GM19397 (cell line): ENCODE measurements around the gene PYY.
"Not testable (repeated sequence)": the region's sequence is repeated elsewhere in the genome, so short reads cannot be mapped to it uniquely, and the experiment has no call there.

Experiments
- ATAC-seq: cut with Tn5 transposase; IDR thresholded peaks from one replicate; pipeline ENCODE4 v1.9.1; 2021; ENCODE audit warnings: mild to moderate bottlenecking, moderate library complexity; ENCODE audit not compliant: unreplicated experiment

PYY gene

DNA sequence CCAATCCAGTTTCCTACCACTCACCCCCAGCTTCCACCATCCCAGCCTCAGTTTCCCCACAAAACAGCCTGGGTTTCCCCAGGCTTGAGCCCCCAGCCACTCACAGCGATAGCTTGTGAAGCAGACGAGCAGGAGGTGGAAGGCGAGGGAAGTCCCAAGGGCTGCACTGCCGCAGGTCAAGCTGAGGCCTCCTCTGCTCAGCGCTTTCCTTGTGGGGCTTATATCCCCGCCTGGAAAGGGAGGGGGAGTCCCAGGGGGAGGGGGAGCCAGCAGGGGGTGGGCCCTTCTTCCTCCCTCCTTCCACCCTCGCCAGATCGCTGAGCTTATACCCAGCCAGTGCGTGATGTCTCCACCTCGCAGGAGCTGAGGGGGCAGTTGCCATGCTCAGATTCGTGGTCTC is at the start of gene PYY:
Gene PYY, minus strand, starts transcription at position 195 of the 400 bp plus-strand sequence. CDS start 457 bp downstream, outside the sequence.
- ATAC-seq, result no peak

DNA sequence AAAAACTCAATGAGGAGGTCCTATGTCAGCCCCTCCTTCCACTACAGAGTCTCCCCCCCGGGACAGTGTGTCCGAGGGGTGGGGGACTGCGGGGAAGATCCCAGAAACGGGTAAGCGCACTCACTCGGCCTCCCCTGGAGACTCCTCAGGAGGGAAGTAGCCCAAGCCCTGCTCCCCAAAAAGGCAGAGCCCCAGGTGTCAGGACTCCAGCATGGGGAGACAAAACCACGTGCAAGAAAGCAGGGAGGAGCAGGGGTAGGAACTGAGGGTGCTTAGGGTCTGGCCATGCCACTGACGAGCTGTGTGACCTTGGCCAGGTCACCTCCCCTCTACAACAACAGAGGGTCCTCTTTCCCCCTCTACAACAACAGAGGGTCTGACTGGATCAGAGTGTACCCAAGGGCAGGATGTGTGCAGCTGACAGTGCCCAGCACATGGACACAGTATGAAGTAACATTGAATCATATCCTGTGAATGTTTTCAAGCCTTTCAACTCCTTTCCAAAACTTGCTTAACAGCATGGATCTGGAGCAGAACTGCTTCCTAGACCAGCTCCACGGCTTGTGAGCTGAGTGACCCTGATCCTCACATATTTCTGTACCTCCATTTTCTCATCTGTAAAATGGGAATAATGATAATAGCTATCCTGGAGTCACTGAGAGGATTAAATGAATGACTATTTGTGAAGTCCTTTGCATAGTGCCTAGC is 48.6 kb upstream of the PYY start:
- ATAC-seq, result no peak

DNA sequence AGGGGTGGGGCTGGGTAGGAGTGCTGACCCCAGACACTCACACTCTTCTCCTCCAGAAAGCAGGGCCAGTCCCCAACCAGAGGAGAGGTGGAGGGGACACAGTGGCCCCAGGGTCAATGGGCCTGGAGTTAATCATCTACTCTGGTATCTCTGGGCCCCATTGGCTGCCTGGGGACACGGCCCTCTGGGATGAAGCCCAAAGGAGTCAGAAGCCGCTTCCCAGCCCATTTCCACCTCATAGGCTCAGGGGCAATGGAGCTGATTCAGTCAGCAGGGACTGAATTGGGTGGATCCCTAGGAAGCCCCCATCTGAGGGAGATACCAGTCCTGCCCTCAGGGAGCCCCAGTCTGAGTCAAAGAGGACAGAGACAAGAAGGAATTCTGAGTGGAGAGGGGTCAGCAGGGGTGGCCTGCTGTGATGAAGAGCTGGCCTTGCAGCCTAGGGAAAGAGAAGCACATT is 47.8 kb upstream of the PYY start:
- no peak for ATAC-seq

DNA sequence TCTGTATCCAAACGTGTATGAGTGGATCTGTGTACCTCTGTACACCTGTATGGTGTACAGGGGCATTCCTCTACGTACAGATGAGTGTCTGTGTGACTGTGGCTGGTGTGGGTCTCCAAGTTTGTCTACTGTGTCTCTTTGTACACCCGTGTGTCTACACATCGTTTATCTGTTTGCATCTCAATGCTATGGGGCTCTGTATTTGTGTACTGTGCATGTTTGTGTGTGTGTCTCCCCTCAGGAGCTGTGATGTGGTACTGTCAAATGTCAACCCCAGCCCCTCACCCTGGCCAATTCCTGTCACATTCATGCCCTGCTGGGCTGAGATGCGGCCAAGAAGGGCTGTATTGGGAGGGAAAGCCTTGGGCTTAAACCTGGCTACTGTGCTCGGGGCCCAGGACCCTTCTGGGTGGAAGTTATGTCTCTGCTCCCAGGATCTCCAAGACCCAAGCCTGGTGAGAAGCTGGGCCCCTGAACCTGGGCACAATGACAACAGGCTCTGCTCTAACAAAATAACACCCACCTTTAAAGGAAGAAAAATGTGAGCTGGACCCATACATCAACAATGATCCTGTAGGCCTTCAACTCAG is 47.2 kb upstream of the PYY start:
- no peak for ATAC-seq

DNA sequence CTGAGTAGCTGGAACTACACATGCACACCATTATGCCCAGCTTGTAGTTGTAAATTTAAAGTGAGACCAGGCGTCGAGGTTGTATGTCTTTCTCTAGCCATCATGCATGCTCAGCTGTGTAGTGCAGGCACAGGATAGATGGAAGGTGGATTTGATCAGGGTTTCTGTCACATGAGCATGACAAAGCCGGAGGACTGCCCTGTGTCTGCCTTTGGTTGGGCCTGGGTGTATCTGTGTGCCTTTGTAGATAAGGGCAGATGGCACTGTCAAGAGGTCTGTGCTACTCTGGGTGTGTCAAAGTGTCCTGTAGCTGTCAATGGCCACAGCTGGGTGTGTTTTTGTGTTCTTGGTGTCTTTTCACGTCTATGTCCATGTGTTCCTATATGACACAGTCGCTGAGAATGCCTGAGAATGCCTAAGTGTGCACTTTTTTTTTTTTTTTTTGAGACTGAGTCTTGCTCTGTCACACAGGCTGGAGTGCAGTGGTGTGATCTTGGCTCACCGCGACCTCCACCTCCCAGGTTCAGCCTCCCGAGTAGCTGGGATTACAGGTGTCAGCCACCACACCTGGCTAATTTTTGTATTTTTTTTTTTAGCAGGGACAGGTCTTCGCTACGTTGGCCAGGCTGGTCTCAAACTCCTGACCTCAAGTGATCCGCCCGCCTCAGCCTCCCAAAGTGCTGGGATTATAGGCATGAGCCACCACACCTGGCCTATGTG is 46.6 kb upstream of the PYY start:
- ATAC-seq, result no peak

DNA sequence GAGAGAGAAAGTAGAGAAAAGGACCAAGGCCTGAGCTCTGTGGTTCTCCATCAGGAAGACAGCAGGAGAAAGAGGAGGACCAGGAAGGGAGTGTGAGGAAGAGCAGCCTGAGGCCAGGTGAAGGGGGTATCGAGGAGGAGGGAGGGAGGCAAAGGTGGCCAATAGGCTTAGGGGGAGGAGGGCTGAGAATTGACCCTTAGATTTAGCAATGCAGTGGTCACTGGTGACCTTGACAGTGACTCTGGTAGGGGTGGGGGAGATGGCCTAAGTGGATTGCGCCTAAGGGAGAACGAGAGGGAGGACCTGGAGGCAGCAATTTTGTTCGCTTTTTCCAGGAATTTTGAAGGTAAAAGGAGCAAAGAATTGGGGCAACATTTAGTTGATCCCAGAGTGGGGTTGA is 45.3 kb upstream of the PYY start:
- ATAC-seq, result no peak

DNA sequence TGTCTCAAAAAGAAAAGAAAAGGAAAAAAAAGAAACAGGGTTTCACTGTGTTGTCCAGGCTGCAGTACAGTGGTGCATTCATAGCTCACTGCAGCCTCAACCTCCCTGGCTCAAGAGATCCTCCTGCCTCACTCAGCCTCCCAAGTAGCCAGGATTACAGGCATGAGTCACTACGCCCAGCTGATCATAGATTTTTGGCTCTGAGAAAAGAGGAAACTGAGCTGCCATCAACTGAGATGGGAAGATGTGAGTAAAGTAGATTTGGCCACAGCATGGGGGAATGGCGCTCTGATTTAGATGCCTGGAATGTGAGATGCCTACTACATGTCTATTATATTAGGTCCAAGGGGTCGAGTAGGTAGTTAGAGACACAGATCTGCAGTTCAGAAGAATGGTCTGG is 44.8 kb upstream of the PYY start:
- no peak for ATAC-seq

DNA sequence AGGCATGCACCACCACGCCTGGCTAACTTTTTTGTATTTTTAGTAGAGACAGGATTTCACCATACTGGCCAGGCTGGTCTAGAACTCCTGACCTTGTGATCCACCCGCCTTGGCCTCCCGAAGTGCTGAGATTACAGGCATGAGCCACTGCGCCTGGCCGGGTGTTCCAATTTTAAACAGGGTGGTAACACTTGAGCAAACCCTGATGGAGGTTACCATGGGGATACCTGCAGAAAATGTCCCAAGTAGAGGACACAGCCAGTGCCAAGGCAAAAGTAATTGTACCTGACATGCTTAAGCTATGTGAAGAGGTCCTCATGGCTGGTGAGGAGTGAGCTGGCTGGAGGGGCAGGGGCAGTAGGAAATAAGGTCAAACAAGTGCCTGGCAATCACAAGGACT is 43.4 kb upstream of the PYY start:
- not testable (repeated sequence) for ATAC-seq

DNA sequence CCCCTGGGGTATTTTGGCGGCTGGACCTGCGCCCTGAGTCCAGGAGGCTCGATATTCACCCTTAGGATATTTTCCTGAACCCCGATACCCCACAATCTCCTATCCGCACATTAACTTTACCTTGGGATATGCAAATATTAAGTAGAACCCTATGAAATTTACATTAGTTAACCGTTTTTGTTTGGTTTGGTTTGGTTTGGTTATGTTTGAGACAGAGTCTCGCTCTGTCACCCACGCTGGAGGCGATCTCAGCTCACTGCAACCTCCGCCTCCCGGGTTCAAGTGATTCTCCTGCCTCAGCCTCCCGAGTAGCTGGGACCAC is 41.4 kb upstream of the PYY start:
- ATAC-seq, result no peak

DNA sequence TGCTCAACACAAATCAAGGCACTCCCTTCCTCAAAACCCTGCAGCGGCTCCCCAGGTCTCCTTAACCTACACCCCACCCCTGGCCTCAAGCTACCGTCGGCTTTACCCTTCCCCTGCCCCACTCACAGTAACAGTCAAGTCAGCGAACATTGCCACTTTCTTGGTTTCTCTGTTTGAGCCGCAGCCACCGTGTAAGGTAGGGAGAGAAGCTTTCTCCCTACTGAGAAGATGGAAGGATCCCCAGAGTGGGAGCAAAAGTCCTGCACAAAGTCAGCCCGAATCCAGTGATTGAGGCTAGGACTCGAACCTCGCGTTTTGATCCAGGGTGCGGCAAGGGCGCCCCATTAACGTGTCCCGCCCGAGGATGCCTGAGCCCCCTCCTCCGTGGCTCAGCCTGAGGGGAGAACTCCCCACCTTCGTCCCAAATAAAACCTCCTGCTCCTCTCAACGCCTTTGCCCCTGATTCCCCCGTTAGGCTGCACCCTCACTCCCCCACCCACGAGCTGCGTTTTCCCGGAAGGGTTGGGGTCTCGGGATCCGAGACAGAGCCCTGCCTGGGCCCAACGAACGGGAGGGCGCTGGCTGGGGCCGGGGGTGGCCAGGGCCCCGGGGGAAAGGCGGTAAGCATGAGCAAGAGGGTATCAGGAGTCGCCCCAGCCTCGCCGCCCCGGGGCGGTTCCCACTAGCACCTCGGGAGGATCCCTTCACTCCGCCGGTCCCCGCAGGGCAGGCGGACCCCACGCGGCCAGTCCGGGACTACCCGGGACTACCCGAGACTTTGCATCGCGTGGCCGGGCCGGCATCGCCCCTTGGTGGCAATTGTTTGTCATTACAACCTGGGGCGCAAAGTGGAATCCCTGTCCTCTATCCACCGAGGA is 40.8 kb upstream of the PYY start:
- no peak for ATAC-seq

DNA sequence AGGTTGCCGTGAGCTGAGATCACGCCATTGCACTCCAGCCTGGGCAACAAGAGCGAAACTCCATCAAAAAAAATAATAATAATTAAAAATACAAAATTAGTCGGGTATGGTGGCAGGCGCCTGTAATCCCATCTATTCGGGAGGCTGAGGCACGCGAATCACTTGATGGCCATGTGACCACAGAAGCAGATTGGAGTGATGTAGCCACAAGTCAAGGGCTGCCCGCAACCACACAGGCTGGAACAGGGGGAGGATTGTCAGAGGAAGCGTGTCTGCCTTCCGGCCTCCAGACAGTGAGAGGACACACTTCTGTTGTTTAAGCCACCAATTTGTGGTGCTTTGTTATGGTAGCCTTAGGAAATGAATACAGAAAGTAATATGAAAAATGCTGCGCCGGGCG is 38.9 kb upstream of the PYY start:
- no peak for ATAC-seq

DNA sequence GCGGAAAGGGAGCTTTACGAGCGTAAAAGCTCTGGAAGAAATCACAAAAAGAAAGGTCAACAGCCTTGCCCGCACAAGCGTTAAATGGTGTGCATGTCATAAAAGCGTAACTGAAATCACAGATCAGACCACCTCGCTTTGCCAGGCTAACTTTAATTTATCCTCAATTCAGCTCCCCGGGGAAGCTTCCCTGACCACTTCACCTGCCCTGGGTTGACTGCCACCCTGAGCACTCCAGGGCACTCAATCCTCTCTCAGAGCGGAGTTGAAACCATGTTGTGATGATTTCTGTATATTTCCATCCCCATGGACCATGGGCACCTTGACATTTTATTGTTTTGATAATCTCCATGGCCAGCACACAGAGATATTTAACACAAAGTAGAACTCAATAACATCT is 34.6 kb upstream of the PYY start:
- no peak for ATAC-seq

DNA sequence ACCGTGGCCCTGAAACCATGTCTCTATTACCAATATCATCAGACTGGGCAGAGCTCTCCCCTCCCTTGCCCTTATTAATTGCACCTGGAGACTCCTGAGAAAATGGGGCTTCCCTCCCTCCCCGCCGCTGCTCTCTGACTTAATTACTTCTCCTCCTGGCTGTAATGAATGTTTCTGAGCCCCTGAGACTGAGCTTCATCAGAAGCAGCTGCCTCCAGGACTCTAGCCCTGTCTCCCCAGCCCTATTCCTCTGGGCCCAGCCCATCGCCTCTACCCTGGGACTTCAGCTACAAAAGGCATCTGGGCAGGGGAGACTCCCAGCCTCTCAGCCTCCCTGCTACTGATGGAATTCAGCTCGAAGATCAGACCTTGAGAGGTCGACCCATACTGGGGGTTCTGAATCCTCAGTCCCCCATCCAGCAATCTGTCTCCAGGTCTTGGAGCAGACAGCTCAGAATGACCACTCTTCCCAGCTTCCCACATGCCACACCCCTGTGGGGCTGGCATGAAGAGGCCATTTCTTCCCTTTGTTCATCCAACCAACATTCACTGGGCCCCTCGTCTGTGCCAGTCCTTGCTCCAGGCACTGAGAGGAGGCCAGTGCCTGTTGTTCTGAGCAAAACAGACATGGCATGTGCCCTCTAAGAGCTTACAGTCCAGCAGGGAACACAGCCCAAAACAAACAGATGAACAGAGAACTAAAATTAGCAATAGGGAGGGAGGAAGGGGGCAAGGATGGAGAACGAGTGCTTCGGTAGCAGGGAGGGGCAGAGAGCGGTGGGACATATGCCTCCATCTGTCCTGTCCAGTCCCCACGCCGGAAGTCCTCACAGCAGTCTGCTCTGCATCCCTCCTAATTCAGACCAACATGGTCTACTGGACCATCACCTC is 33.6 kb upstream of the PYY start:
- no peak for ATAC-seq

DNA sequence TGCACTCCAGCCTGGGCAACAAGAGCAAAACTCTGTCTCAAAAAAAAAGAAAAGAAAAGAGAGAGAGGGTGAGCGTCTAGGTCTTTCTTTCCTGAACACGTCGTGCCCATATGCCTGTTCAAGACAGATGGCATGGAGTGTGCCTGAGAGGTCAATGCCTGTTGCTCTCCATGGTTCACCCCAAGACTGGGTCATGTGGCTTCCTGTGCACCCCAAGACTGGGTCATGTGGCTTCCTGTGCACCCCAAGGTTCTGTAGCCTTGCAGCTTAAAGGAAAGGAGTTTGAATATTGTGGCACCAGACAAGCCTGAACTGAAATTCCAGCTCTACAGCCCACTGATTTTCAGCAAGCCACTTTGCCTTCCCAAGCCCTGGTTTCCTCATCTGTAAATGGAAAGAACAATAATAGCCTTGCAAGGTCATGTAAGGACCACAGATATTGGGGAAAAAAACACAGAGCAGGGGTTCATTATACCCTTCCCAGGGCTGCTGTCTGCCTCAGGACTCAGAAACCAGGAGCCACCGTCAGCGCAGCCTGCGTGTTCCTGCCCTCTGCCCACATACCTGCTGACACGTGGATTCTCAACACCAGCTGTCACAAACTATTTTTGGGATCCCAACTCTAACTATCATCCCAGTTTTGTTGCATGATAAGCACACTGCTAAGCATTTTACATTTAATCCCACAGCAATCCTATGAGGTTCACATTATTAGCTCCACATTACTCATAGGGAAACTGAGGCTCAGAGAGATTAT is 32.7 kb upstream of the PYY start:
- ATAC-seq, result no peak

DNA sequence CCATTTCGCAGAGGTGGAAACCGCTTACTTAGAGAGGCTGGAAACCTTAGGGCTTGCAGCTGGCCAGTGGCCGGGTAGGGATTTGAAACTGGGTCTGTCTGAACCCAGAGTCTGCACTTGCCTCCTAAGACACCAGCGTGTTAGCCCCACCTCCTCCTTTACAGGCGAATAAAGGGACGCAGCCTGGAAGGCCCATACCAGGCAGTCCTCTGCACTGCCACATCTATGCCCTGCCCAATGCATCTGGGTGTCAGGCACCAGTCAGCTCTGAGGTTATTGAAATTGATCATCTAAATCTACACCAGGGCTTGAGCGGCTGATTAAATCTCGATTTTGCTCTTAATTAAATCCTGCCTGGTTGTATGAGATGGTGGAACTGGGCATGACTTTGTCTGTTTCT is 30.8 kb upstream of the PYY start:
- ATAC-seq, result no peak

DNA sequence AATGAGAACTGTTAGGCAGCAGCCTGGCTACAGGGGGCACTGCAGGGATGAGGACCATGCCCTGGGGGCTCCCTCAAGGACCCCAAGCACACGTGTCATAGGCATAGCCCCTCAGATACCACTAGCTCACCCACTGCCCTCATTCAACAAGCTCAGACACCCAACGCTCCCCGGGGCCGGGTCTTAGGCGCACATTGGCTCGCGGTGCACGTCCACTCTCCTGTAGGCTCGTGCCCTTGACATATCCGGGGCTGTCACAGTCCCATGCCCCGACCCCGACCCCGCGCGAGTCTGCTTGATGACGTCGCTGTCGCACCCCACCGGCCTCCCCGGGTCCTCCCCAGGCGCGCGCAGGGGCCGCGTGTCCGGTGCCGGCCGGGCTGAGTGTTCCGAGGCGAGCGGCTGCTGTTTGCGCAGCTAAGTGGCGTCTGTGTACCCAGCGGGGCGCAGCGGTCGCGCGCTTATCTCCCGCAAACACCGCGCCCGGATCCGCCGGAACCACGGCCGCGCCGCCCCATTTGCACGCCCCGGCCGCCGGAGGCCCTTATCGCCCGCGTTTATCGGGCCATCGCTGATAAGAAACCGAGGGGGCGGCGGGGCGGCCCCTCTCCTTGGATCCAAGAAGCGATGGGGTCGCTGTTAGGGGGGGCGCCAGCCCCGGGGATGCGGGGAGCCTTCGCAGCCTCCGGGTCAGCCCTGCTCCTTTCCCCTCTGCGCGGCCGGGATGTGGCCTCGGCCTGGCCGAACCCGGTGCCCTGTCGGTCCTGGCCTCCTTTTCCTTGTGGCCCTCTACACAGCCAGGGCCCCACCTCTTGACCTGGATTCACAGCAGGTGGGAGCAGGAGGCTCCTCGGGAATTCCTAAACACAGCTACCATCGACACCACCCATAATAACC is 30.0 kb upstream of the PYY start:
- ATAC-seq, result no peak

DNA sequence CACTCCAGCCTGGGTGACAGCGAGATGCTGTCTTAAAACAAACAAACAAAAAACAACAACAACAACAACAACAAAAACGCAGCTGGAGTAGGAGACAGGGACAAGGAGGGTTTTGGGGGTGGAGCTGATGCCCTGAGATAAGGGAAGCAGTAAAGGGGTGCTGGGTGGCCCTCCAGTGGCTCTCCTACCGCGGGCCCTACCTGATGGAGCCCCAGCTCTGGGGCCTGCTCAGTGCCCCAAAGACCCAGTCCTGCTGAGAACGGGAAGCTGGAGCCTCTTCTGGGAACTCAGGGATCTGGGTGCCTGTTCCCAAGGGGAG is 29.4 kb upstream of the PYY start:
- no peak for ATAC-seq

DNA sequence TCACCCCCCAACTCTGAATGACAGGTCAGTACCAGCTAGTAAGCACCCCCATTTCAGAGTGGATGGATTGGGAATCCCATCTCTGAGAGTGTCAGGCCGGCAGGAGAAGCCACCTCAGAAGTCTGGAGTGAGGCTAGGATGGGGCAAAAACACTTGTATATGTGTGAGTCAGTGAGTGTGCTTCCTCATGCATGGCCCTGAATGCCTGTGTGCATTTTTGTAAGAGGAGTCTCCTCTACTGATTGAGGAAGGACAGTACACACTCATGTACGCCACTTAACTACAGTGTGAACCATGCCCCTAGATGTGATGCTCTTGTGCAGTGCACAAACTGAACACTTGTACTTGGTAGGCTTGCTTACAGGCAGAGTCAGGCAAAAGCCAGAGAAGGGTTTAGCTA is 28.4 kb upstream of the PYY start:
- no peak for ATAC-seq

DNA sequence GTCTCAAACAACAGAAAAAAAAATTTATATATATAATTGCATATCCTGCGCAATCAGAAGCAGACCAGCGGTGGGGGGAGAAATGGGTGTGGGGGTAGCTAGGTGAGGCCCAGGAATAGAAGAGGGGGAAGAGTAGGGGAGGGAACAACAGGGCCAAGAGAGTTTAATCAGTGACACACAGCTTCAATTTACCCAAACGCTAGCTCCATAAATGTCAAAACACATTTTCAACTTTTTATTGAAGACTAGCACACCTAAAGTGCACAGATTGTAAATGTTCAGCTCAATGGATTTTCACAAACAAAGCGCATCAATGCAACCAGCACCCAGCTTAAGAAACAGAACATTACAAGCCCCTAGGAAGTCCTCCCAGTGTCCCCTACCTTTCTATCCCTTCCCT is 25.9 kb upstream of the PYY start:
- no peak for ATAC-seq
